ENCODE results near the gene SLC2A9.

DNA sequence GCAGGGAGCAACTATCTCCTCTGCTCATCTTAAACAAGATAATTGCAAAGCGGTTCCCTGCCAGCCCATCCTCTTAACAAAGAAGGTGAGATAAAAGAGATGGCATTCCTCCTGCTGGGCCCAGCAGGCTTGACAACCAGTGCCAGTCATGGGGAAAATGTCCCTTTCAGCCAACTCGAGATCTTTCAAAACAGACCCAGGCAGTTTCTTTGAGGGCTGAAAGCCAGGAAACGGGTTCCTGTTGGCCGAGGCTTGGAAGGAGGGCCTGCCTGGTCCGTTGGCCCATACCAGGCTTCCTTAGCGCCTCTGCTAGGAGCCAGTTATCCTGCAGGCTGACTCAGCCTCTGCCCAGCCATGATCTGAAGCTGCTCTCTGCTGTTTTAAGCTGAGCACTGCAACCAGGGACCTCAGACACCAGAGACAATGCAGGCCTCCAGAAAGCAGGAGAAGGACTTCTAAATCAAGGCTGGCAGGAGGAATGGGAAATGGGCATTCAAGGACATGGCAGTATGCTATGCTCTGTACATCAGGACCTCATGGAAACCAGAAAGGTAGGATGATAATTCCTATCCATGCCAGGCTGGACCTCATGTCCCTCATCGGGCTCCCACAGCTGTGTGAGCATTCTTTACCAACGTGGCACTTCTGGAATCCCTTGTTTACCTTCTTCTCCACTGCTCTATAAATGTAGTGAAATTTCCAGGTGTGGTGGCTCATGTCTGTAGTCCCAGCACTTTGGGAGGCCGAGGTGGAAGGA is 42.4 kb upstream of the SLC2A9 start:
- no peak for TF ChIP-seq YY1 (IDR thresholded peaks at IDR 0.05; ENCODE audit: insufficient read depth, insufficient read length)
- TF ChIP-seq ZNF274 (IDR thresholded peaks at IDR 0.05; ENCODE audit: low read depth, low read length), result no peak
- no peak for TF ChIP-seq SUZ12 (IDR thresholded peaks at IDR 0.05; ENCODE audit: extremely low read depth, insufficient read depth, insufficient read length)

All from NT2/D1 (cell line).